HEK293 (cell line): ENCODE results near the gene GIN1.

ENCODE experiments used
- CTCF ChIA-PET: fragments of 350-600 bp; formaldehyde crosslinking; extraction: SDS; loops from one replicate; lab custom pipeline; 2021; ENCODE audit warnings: antibody characterized with exemption; lab: Yijun Ruan, JAX
- POLR2A ChIA-PET: fragments of 300-600 bp; formaldehyde crosslinking; extraction: SDS; loops from one replicate; lab custom pipeline; 2020; ENCODE audit warnings: antibody characterized with exemption, inconsistent platforms; lab: Yijun Ruan, JAX
- H3K27ac ChIP-seq: fragments of 200-500 bp; sonication (Bioruptor generic); 2 replicates; pipeline ENCODE4 v1.5.1; 2014; ENCODE audit warnings: low read depth, low read length, control low read depth, inconsistent platforms; ENCODE audit errors: extremely low read depth
- H3K36me3 ChIP-seq, 2 experiments: fragments of 200-500 bp in 1 of 2; sonication (Bioruptor generic) in 1 of 2; 1 replicate in 1 of 2; 2 replicates in 1 of 2; pipeline ENCODE4 v1.5.1; 2014 to 2017; ENCODE audit warnings: inconsistent platforms in 2 of 2, low read length in 2 of 2; ENCODE audit not compliant: control insufficient read depth in 2 of 2, insufficient read depth in 1 of 2
- H3K4me1 ChIP-seq: fragments of 200-500 bp; sonication (Bioruptor generic); 2 replicates; pipeline ENCODE4 v1.5.1; 2014; ENCODE audit warnings: mild to moderate bottlenecking, low read length, inconsistent platforms; ENCODE audit not compliant: control insufficient read depth, insufficient read depth
- H3K4me3 ChIP-seq: 2 replicates; pipeline ENCODE4 v1.5.1; 2011; ENCODE audit warnings: low read depth, mild to moderate bottlenecking, control low read depth, low read length, moderate library complexity
- H3K9me3 ChIP-seq: fragments of 200-500 bp; sonication (Bioruptor generic); 2 replicates; pipeline ENCODE4 v1.5.1; 2014; ENCODE audit warnings: low read depth, low read length, inconsistent platforms; ENCODE audit not compliant: control insufficient read depth, insufficient read depth
- GLIS2 ChIP-seq: fragments of 450-650 bp; formaldehyde crosslinking; IDR thresholded peaks from 2 replicates; pipeline ENCODE4 v1.5.1; 2016; ENCODE audit warnings: missing biosample characterization, missing genetic modification characterization
- KLF16 ChIP-seq: fragments of 450-650 bp; formaldehyde crosslinking; IDR thresholded peaks from 2 replicates; pipeline ENCODE4 v1.5.1; 2017; ENCODE audit warnings: missing biosample characterization, missing genetic modification characterization
- KLF7 ChIP-seq: fragments of 450-650 bp; formaldehyde crosslinking; IDR thresholded peaks from 2 replicates; pipeline ENCODE4 v1.5.1; 2016; ENCODE audit warnings: missing biosample characterization, missing genetic modification characterization, borderline replicate concordance
- OSR2 ChIP-seq: fragments of 450-650 bp; formaldehyde crosslinking; IDR thresholded peaks from 2 replicates; pipeline ENCODE4 v1.5.1; 2016; ENCODE audit warnings: missing biosample characterization, missing genetic modification characterization
- SCRT2 ChIP-seq: fragments of 450-650 bp; formaldehyde crosslinking; IDR thresholded peaks from 2 replicates; pipeline ENCODE4 v1.5.1; 2016; ENCODE audit warnings: missing biosample characterization, missing genetic modification characterization
- ZBTB1 ChIP-seq: fragments of 450-650 bp; formaldehyde crosslinking; IDR thresholded peaks from 2 replicates; pipeline ENCODE4 v1.5.1; 2016; ENCODE audit warnings: missing biosample characterization, missing genetic modification characterization
- ZBTB21 ChIP-seq: fragments of 450-650 bp; formaldehyde crosslinking; IDR thresholded peaks from 2 replicates; pipeline ENCODE4 v1.5.1; 2017; ENCODE audit warnings: missing biosample characterization, missing genetic modification characterization
- ZNF169 ChIP-seq: fragments of 450-650 bp; formaldehyde crosslinking; IDR thresholded peaks from 2 replicates; pipeline ENCODE4 v1.5.1; 2016; ENCODE audit warnings: missing biosample characterization, missing genetic modification characterization
- ZNF184 ChIP-seq: fragments of 450-650 bp; IDR thresholded peaks from 2 replicates; pipeline ENCODE4 v1.5.1; 2018; ENCODE audit warnings: missing biosample characterization, mild to moderate bottlenecking, missing genetic modification characterization
- ZNF302 ChIP-seq: fragments of 450-650 bp; formaldehyde crosslinking; IDR thresholded peaks from 2 replicates; pipeline ENCODE4 v1.5.1; 2016; ENCODE audit warnings: missing biosample characterization, missing genetic modification characterization, low read depth
- ZNF37A ChIP-seq: fragments of 450-650 bp; IDR thresholded peaks from 2 replicates; pipeline ENCODE4 v1.5.1; 2018; ENCODE audit warnings: missing biosample characterization, missing genetic modification characterization
- ZNF48 ChIP-seq: fragments of 450-650 bp; formaldehyde crosslinking; IDR thresholded peaks from 2 replicates; pipeline ENCODE4 v1.5.1; 2016; ENCODE audit warnings: missing biosample characterization, missing genetic modification characterization
- ZNF747 ChIP-seq: fragments of 450-650 bp; formaldehyde crosslinking; IDR thresholded peaks from 2 replicates; pipeline ENCODE4 v1.5.1; 2016; ENCODE audit warnings: missing biosample characterization, missing genetic modification characterization
- ZNF776 ChIP-seq: fragments of 450-650 bp; formaldehyde crosslinking; IDR thresholded peaks from 2 replicates; pipeline ENCODE4 v1.5.0; 2017; ENCODE audit warnings: missing biosample characterization, missing genetic modification characterization, borderline replicate concordance
- ZXDB ChIP-seq: fragments of 450-650 bp; formaldehyde crosslinking; IDR thresholded peaks from 2 replicates; pipeline ENCODE4 v1.5.1; 2016; ENCODE audit warnings: missing biosample characterization, missing genetic modification characterization
- TF ChIP-seq, protein P1 (sequence below): fragments of 450-650 bp; IDR thresholded peaks from 2 replicates; pipeline ENCODE4 v1.5.1; 2018; ENCODE audit warnings: missing biosample characterization, missing genetic modification characterization
- TF ChIP-seq, protein P2 (sequence below): fragments of 450-650 bp; formaldehyde crosslinking; IDR thresholded peaks from 2 replicates; pipeline ENCODE4 v1.5.1; 2016; ENCODE audit warnings: missing biosample characterization, missing genetic modification characterization
- TF ChIP-seq, protein P3 (sequence below): fragments of 450-650 bp; formaldehyde crosslinking; conservative IDR thresholded peaks from 2 replicates; pipeline ENCODE4 v1.5.1; 2016; ENCODE audit warnings: low read depth, missing biosample characterization, missing genetic modification characterization
- TF ChIP-seq, protein P4 (sequence below): fragments of 450-650 bp; formaldehyde crosslinking; IDR thresholded peaks from 2 replicates; pipeline ENCODE4 v1.5.1; 2016; ENCODE audit warnings: missing biosample characterization, missing genetic modification characterization
- TF ChIP-seq, protein P5 (sequence below): fragments of 450-650 bp; formaldehyde crosslinking; IDR thresholded peaks from 2 replicates; pipeline ENCODE4 v1.5.1; 2016; ENCODE audit warnings: missing biosample characterization, missing genetic modification characterization, borderline replicate concordance

The GIN1 gene

DNA sequence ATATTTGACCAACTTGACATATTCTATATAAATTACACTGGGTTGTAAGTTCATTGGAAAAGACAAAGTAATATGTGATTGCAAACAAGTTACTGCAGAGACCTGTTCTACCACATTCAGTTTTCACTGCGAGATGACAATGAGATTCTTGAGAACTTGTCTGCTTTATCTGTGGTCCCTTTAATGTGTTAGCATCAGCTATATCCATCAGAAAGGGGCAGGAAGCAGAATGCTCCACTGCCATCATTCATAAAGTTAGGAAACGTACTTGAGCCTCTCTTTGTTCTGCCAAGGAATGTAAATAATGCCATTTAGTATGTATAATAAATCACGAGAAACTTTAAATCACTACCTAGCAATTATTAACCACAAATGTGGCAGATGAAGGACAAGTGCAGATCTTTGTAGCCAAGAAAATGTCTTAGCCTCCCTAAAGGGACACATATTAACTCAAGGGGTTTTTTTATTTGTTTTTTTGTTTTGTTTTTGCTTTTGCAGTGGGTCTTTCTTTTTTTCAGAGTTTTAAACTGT lies 59.4 kb downstream of the GIN1 start:
- TF ChIP-seq, protein P1, sequence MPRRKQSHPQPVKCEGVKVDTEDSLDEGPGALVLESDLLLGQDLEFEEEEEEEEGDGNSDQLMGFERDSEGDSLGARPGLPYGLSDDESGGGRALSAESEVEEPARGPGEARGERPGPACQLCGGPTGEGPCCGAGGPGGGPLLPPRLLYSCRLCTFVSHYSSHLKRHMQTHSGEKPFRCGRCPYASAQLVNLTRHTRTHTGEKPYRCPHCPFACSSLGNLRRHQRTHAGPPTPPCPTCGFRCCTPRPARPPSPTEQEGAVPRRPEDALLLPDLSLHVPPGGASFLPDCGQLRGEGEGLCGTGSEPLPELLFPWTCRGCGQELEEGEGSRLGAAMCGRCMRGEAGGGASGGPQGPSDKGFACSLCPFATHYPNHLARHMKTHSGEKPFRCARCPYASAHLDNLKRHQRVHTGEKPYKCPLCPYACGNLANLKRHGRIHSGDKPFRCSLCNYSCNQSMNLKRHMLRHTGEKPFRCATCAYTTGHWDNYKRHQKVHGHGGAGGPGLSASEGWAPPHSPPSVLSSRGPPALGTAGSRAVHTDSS (tag by site-specific recombination), result no peak
- TF ChIP-seq, protein P2, sequence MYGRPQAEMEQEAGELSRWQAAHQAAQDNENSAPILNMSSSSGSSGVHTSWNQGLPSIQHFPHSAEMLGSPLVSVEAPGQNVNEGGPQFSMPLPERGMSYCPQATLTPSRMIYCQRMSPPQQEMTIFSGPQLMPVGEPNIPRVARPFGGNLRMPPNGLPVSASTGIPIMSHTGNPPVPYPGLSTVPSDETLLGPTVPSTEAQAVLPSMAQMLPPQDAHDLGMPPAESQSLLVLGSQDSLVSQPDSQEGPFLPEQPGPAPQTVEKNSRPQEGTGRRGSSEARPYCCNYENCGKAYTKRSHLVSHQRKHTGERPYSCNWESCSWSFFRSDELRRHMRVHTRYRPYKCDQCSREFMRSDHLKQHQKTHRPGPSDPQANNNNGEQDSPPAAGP, result no peak
- no peak for TF ChIP-seq ZNF169 (tag by site-specific recombination)
- TF ChIP-seq, protein P3, sequence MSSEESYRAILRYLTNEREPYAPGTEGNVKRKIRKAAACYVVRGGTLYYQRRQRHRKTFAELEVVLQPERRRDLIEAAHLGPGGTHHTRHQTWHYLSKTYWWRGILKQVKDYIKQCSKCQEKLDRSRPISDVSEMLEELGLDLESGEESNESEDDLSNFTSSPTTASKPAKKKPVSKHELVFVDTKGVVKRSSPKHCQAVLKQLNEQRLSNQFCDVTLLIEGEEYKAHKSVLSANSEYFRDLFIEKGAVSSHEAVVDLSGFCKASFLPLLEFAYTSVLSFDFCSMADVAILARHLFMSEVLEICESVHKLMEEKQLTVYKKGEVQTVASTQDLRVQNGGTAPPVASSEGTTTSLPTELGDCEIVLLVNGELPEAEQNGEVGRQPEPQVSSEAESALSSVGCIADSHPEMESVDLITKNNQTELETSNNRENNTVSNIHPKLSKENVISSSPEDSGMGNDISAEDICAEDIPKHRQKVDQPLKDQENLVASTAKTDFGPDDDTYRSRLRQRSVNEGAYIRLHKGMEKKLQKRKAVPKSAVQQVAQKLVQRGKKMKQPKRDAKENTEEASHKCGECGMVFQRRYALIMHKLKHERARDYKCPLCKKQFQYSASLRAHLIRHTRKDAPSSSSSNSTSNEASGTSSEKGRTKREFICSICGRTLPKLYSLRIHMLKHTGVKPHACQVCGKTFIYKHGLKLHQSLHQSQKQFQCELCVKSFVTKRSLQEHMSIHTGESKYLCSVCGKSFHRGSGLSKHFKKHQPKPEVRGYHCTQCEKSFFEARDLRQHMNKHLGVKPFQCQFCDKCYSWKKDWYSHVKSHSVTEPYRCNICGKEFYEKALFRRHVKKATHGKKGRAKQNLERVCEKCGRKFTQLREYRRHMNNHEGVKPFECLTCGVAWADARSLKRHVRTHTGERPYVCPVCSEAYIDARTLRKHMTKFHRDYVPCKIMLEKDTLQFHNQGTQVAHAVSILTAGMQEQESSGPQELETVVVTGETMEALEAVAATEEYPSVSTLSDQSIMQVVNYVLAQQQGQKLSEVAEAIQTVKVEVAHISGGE (tag by site-specific recombination), result no peak
- POLR2A ChIA-PET, result no interaction called here
- CTCF ChIA-PET, result interaction anchor here (1.0 kb wide), 1 partner anchor 15 kb away, joined by 3 read pairs; no protein-coding TSS in a partner anchor

DNA sequence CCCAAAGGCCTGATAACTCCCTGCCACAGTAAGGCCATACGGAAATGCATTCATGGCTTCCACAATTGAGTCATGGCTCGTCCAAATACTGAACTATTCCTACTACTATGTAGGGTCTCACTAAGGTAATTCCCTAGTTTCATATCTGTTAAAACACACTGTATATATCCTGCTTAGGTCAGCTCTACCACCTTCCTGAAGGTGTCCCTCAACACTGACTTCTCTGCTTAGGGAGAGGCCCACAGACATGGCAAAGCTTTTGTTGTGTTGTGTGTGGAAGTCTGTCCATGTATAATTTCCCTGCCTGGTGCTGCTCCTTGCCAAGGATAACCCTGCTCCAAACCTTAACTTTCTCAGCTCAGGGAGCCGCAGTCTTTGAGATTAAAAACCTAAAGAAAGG lies 60.4 kb downstream of the GIN1 start:
- no peaks in the 10 kb centered on the region for H3K36me3 ChIP-seq
- H3K4me1 ChIP-seq, result no peaks in the 10 kb centered on the region
- ChIA-PET CTCF (interaction anchor here (1.5 kb wide), 1 partner anchor 79 kb away, joined by 3 read pairs; no protein-coding TSS in a partner anchor), POLR2A (no interaction called here)
- no peaks in the 10 kb centered on the region for H3K9me3 ChIP-seq
- H3K4me3 ChIP-seq, result no peak overlapping the region
- TF ChIP-seq, protein P1 (tag by site-specific recombination), result no peak
- TF ChIP-seq ZNF48 (tag by site-specific recombination), result no peak
- no peak for TF ChIP-seq ZXDB (tag by site-specific recombination)
- TF ChIP-seq ZNF184 (tag by site-specific recombination), result no peak
- TF ChIP-seq, protein P2, result no peak
- TF ChIP-seq OSR2, result no peak
- TF ChIP-seq ZBTB1, result no peak
- no peak for TF ChIP-seq SCRT2 (tag by site-specific recombination)
- no peak for TF ChIP-seq KLF7
- no peak for TF ChIP-seq ZBTB21 (tag by site-specific recombination)
- TF ChIP-seq KLF16, result no peak
- TF ChIP-seq, protein P4, sequence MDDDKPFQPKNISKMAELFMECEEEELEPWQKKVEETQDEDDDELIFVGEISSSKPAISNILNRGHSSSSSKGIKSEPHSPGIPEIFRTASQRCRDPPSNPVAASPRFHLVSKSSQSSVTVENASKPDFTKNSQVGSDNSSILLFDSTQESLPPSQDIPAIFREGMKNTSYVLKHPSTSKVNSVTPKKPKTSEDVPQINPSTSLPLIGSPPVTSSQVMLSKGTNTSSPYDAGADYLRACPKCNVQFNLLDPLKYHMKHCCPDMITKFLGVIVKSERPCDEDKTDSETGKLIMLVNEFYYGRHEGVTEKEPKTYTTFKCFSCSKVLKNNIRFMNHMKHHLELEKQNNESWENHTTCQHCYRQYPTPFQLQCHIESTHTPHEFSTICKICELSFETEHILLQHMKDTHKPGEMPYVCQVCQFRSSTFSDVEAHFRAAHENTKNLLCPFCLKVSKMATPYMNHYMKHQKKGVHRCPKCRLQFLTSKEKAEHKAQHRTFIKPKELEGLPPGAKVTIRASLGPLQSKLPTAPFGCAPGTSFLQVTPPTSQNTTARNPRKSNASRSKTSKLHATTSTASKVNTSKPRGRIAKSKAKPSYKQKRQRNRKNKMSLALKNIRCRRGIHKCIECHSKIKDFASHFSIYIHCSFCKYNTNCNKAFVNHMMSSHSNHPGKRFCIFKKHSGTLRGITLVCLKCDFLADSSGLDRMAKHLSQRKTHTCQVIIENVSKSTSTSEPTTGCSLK, result no peak
- TF ChIP-seq, protein P5, sequence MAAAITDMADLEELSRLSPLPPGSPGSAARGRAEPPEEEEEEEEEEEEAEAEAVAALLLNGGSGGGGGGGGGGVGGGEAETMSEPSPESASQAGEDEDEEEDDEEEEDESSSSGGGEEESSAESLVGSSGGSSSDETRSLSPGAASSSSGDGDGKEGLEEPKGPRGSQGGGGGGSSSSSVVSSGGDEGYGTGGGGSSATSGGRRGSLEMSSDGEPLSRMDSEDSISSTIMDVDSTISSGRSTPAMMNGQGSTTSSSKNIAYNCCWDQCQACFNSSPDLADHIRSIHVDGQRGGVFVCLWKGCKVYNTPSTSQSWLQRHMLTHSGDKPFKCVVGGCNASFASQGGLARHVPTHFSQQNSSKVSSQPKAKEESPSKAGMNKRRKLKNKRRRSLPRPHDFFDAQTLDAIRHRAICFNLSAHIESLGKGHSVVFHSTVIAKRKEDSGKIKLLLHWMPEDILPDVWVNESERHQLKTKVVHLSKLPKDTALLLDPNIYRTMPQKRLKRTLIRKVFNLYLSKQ (tag by site-specific recombination), result no peak
- no peak for TF ChIP-seq ZNF302 (tag by site-specific recombination)
- TF ChIP-seq ZNF776, result no peak
- TF ChIP-seq GLIS2 (tag by site-specific recombination), result no peak
- TF ChIP-seq ZNF747 (tag by site-specific recombination), result no peak
- no peak for TF ChIP-seq ZNF37A (tag by site-specific recombination)
- H3K27ac ChIP-seq, result no peak overlapping the region

More for the DNA sequence above, 59.4 kb downstream of the GIN1 start:
- Histone ChIP-seq H3K4me3 (no peak overlapping the region), H3K4me1 (no peaks in the 10 kb centered on the region), H3K9me3 (no peaks in the 10 kb centered on the region), H3K36me3 (no peaks in the 10 kb centered on the region), H3K27ac (no peak overlapping the region)
